Neural crest cell (in vitro differentiated cells): ENCODE measurements around the gene ZNF503. TPM values are rescaled to one million over a fixed set of nuclear protein-coding genes. Genes with fewer than 3 reads are reported as not detected.

Source experiments
- DNase-seq: peaks from one replicate; pipeline ENCODE4 v3.0.0; 2021; ENCODE audit warnings: low read depth, mixed read lengths, low spot score
- H3K27ac Mint-ChIP-seq: one replicate; pipeline ENCODE4 v1.8.0; 2021; ENCODE audit warnings: mild to moderate bottlenecking, mixed read lengths; ENCODE audit not compliant: unreplicated experiment
- H3K27me3 Mint-ChIP-seq: 2 replicates; pipeline ENCODE4 v1.8.0; 2021; ENCODE audit warnings: low read depth, mild to moderate bottlenecking, mixed read lengths
- H3K36me3 Mint-ChIP-seq: 2 replicates; pipeline ENCODE4 v1.8.0; 2021; ENCODE audit warnings: low read depth, mild to moderate bottlenecking, mixed read lengths
- H3K4me1 Mint-ChIP-seq: 2 replicates; pipeline ENCODE4 v1.8.0; 2021; ENCODE audit warnings: mixed read lengths
- H3K4me3 Mint-ChIP-seq: one replicate; pipeline ENCODE4 v1.8.0; 2021; ENCODE audit warnings: mild to moderate bottlenecking, mixed read lengths
- H3K9me3 Mint-ChIP-seq: 2 replicates; pipeline ENCODE4 v1.8.0; 2021; ENCODE audit warnings: mixed read lengths
- CTCF ChIP-seq: fragments of 200-600 bp; sonication (generic); conservative IDR thresholded peaks from 2 replicates; pipeline ENCODE4 v1.5.0; 2021; ENCODE audit warnings: antibody characterized with exemption, mild to moderate bottlenecking
- total RNA-seq: library from RNA; stranded (reverse); gene quantifications from 2 replicates; pipeline ENCODE4 v1.2.1, GENCODE V29; 2021

The ZNF503 gene
- total RNA-seq, 1 donor from 2014 or later: 15.9 TPM

- DNase-seq: no peak
- Mint-ChIP-seq H3K27ac (no peak overlapping the region), H3K4me3 (no peak overlapping the region), H3K27me3 (peaks cover 3% of the 10 kb centered on the region), H3K36me3 (peaks cover 17% of the 10 kb centered on the region), H3K4me1 (peaks cover 45% of the 10 kb centered on the region), H3K9me3 (peaks cover 13% of the 10 kb centered on the region)
- TF ChIP-seq CTCF: no peak
These were observed 46.6 kb upstream of the ZNF503 start for GRCh38 chr10:75448166-75448565.

GRCh38 chr10:75446508-75446907 is 44.9 kb upstream of the ZNF503 start:
- no peak overlapping the region for H3K4me3 Mint-ChIP-seq
- DNase-seq: no peak
- H3K4me1 Mint-ChIP-seq: peaks cover 30% of the 10 kb centered on the region
- peaks cover 21% of the 10 kb centered on the region for H3K9me3 Mint-ChIP-seq
- no peak overlapping the region for H3K27ac Mint-ChIP-seq
- H3K27me3 Mint-ChIP-seq: no peaks in the 10 kb centered on the region
- TF ChIP-seq CTCF: no peak
- H3K36me3 Mint-ChIP-seq: peaks cover 23% of the 10 kb centered on the region

GRCh38 chr10:75444781-75445386 is 43.3 kb upstream of the ZNF503 start:
- Mint-ChIP-seq H3K4me1 (peaks cover 14% of the 10 kb centered on the region), H3K4me3 (no peak overlapping the region), H3K27me3 (no peaks in the 10 kb centered on the region), H3K9me3 (peaks cover 25% of the 10 kb centered on the region), H3K27ac (no peak overlapping the region), H3K36me3 (peaks cover 27% of the 10 kb centered on the region)
- no peak for TF ChIP-seq CTCF
- no peak for DNase-seq

GRCh38 chr10:75443362-75443761 is 41.8 kb upstream of the ZNF503 start:
- no peak overlapping the region for H3K27ac Mint-ChIP-seq
- DNase-seq: no peak
- no peaks in the 10 kb centered on the region for H3K27me3 Mint-ChIP-seq
- H3K4me1 Mint-ChIP-seq: peaks cover 5% of the 10 kb centered on the region
- H3K36me3 Mint-ChIP-seq: peaks cover 27% of the 10 kb centered on the region
- H3K4me3 Mint-ChIP-seq: no peak overlapping the region
- no peak for TF ChIP-seq CTCF
- peaks cover 25% of the 10 kb centered on the region for H3K9me3 Mint-ChIP-seq

- H3K27me3 Mint-ChIP-seq: no peaks in the 10 kb centered on the region
- H3K9me3 Mint-ChIP-seq: peaks cover 25% of the 10 kb centered on the region
- TF ChIP-seq CTCF: no peak
- peaks cover 5% of the 10 kb centered on the region for H3K4me1 Mint-ChIP-seq
- peaks cover 25% of the 10 kb centered on the region for H3K36me3 Mint-ChIP-seq
- H3K4me3 Mint-ChIP-seq: no peak overlapping the region
- no peak overlapping the region for H3K27ac Mint-ChIP-seq
- DNase-seq: no peak
These were observed 40.1 kb upstream of the ZNF503 start for GRCh38 chr10:75441682-75442081.

GRCh38 chr10:75441196-75441595 is 39.6 kb upstream of the ZNF503 start:
- Mint-ChIP-seq H3K9me3 (peaks cover 23% of the 10 kb centered on the region), H3K36me3 (peaks cover 20% of the 10 kb centered on the region), H3K4me1 (peaks cover 5% of the 10 kb centered on the region), H3K27ac (no peak overlapping the region), H3K4me3 (no peak overlapping the region), H3K27me3 (no peaks in the 10 kb centered on the region)
- no peak for TF ChIP-seq CTCF
- DNase-seq: no peak
